WTC11 (cell line): Measurements from ENCODE around the gene ARHGAP21.

Source experiments
- ARID4B ChIP-seq: sonication (generic); formaldehyde crosslinking; IDR thresholded peaks from 2 replicates; pipeline ENCODE4 v1.8.0; 2023; ENCODE audit warnings: missing genetic modification reagents, mild to moderate bottlenecking, borderline replicate concordance
- ATF3 ChIP-seq: sonication (generic); formaldehyde crosslinking; conservative IDR thresholded peaks from 2 replicates; pipeline ENCODE4 v1.8.1; 2022; ENCODE audit warnings: mild to moderate bottlenecking, missing genetic modification reagents
- CTCF ChIP-seq: fragments of 200-600 bp; IDR thresholded peaks from 2 replicates; pipeline ENCODE4 v1.8.0; 2022; ENCODE audit warnings: antibody characterized with exemption
- ETV6 ChIP-seq: sonication (generic); formaldehyde crosslinking; IDR thresholded peaks from 2 replicates; pipeline ENCODE4 v1.8.1; 2022; ENCODE audit warnings: mild to moderate bottlenecking, missing genetic modification reagents
- IRF2 ChIP-seq: sonication (generic); formaldehyde crosslinking; IDR thresholded peaks from 2 replicates; pipeline ENCODE4 v1.8.0; 2022; ENCODE audit warnings: low read depth, missing genetic modification reagents, borderline replicate concordance
- JUN ChIP-seq: sonication (generic); formaldehyde crosslinking; IDR thresholded peaks from 2 replicates; pipeline ENCODE4 v1.8.0; 2023; ENCODE audit warnings: mild to moderate bottlenecking, missing genetic modification reagents
- NR2C2 ChIP-seq: sonication (generic); formaldehyde crosslinking; IDR thresholded peaks from 2 replicates; pipeline ENCODE4 v1.8.0; 2022; ENCODE audit warnings: mild to moderate bottlenecking, missing genetic modification reagents
- NR3C1 ChIP-seq: sonication (generic); formaldehyde crosslinking; conservative IDR thresholded peaks from 2 replicates; pipeline ENCODE4 v1.8.1; 2023; ENCODE audit warnings: low read depth, mild to moderate bottlenecking, missing genetic modification reagents
- RELA ChIP-seq: sonication (generic); formaldehyde crosslinking; IDR thresholded peaks from 2 replicates; pipeline ENCODE4 v1.8.1; 2022; ENCODE audit warnings: missing genetic modification reagents, mild to moderate bottlenecking, borderline replicate concordance
- USF2 ChIP-seq: sonication (generic); formaldehyde crosslinking; IDR thresholded peaks from 2 replicates; pipeline ENCODE4 v1.8.1; 2023; ENCODE audit warnings: mild to moderate bottlenecking, missing genetic modification reagents, moderate library complexity
- ZBTB21 ChIP-seq: sonication (generic); formaldehyde crosslinking; IDR thresholded peaks from 2 replicates; pipeline ENCODE4 v1.8.1; 2023; ENCODE audit warnings: mild to moderate bottlenecking, missing genetic modification reagents, borderline replicate concordance
- TF ChIP-seq, protein P1 (sequence below): sonication (generic); formaldehyde crosslinking; IDR thresholded peaks from 2 replicates; pipeline ENCODE4 v1.8.0; 2022; ENCODE audit warnings: mild to moderate bottlenecking, missing genetic modification reagents
- TF ChIP-seq, protein P2 (sequence below): sonication (generic); formaldehyde crosslinking; IDR thresholded peaks from 2 replicates; pipeline ENCODE4 v1.8.1; 2023; ENCODE audit warnings: mild to moderate bottlenecking, missing genetic modification reagents, moderate library complexity
- TF ChIP-seq, protein P3 (sequence below): sonication (generic); formaldehyde crosslinking; conservative IDR thresholded peaks from 2 replicates; pipeline ENCODE4 v1.8.1; 2023; ENCODE audit warnings: mild to moderate bottlenecking, low read depth, missing genetic modification reagents, moderate library complexity

GRCh38 chr10:24622781-24623301 is 100.8 kb downstream of the ARHGAP21 start:
- TF ChIP-seq CTCF (no peak), ETV6 (no peak), IRF2 (CRISPR knock-in tag) (no peak), JUN (no peak), NR3C1 (no peak), USF2 (CRISPR knock-in tag) (no peak), RELA (CRISPR knock-in tag) (no peak), NR2C2 (CRISPR knock-in tag) (no peak), ARID4B (CRISPR knock-in tag) (no peak), ZBTB21 (CRISPR knock-in tag) (no peak), ATF3 (CRISPR knock-in tag) (no peak)
- TF ChIP-seq, protein P1, sequence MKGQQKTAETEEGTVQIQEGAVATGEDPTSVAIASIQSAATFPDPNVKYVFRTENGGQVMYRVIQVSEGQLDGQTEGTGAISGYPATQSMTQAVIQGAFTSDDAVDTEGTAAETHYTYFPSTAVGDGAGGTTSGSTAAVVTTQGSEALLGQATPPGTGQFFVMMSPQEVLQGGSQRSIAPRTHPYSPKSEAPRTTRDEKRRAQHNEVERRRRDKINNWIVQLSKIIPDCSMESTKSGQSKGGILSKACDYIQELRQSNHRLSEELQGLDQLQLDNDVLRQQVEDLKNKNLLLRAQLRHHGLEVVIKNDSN, result no peak
- TF ChIP-seq, protein P2, sequence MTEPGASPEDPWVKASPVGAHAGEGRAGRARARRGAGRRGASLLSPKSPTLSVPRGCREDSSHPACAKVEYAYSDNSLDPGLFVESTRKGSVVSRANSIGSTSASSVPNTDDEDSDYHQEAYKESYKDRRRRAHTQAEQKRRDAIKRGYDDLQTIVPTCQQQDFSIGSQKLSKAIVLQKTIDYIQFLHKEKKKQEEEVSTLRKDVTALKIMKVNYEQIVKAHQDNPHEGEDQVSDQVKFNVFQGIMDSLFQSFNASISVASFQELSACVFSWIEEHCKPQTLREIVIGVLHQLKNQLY (CRISPR knock-in tag), result no peak
- TF ChIP-seq, protein P3, sequence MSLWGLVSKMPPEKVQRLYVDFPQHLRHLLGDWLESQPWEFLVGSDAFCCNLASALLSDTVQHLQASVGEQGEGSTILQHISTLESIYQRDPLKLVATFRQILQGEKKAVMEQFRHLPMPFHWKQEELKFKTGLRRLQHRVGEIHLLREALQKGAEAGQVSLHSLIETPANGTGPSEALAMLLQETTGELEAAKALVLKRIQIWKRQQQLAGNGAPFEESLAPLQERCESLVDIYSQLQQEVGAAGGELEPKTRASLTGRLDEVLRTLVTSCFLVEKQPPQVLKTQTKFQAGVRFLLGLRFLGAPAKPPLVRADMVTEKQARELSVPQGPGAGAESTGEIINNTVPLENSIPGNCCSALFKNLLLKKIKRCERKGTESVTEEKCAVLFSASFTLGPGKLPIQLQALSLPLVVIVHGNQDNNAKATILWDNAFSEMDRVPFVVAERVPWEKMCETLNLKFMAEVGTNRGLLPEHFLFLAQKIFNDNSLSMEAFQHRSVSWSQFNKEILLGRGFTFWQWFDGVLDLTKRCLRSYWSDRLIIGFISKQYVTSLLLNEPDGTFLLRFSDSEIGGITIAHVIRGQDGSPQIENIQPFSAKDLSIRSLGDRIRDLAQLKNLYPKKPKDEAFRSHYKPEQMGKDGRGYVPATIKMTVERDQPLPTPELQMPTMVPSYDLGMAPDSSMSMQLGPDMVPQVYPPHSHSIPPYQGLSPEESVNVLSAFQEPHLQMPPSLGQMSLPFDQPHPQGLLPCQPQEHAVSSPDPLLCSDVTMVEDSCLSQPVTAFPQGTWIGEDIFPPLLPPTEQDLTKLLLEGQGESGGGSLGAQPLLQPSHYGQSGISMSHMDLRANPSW (CRISPR knock-in tag), result no peak
